ENCODE data around the gene DCLK3. TPM values are rescaled to one million over a fixed set of nuclear protein-coding genes. Genes with fewer than 3 reads are reported as not detected.

The DCLK3 gene
- total RNA-seq, 1 experiment from 2014 or later, result 0.55 TPM

GRCh38 chr3:36771931-36772330 lies 7.6 kb upstream of the DCLK3 start (continued):
- TF ChIP-seq FOXP4 (CRISPR knock-in tag; IDR thresholded peaks at IDR 0.05) (no peak), CREM (CRISPR knock-in tag; IDR thresholded peaks at IDR 0.05) (no peak)

GRCh38 chr3:36769926-36770325 lies 5.6 kb upstream of the DCLK3 start:
- Mint-ChIP-seq H3K4me1 (peaks cover 19% of the 10 kb centered on the region), H3K27me3 (ENCODE audit: low read depth) (peaks cover 40% of the 10 kb centered on the region), H3K36me3 (no peaks in the 10 kb centered on the region), H3K27ac (no peak overlapping the region), H3K9me3 (no peaks in the 10 kb centered on the region), H3K4me3 (no peak overlapping the region)
- ATAC-seq, result no peak
- ChIA-PET POLR2A (no interaction called here), CTCF (interaction anchor here (1.4 to 1.7 kb wide), 3 partner anchors 22 to 99 kb away, joined by 5 to 8 read pairs (median 5); no protein-coding TSS in a partner anchor)
- TF ChIP-seq ZNF416 (CRISPR knock-in tag; IDR thresholded peaks at IDR 0.05), result no peak
- TF ChIP-seq TCF7 (CRISPR knock-in tag; IDR thresholded peaks at IDR 0.05; ENCODE audit: low read depth), result no peak
- TF ChIP-seq JUN (CRISPR knock-in tag; IDR thresholded peaks at IDR 0.05), result no peak
- no peak for TF ChIP-seq SMAD4 (CRISPR knock-in tag; IDR thresholded peaks at IDR 0.05)
- no peak for TF ChIP-seq HMGXB4 (CRISPR knock-in tag; IDR thresholded peaks at IDR 0.05)
- no peak for TF ChIP-seq FOXP1 (CRISPR knock-in tag; IDR thresholded peaks at IDR 0.05; ENCODE audit: borderline replicate concordance)
- TF ChIP-seq ZMAT4 (CRISPR knock-in tag; IDR thresholded peaks at IDR 0.05), result no peak
- TF ChIP-seq FOXK1 (CRISPR knock-in tag; IDR thresholded peaks at IDR 0.05), result no peak
- TF ChIP-seq TEAD4 (CRISPR knock-in tag; IDR thresholded peaks at IDR 0.05), result no peak
- TF ChIP-seq E2F5 (CRISPR knock-in tag; IDR thresholded peaks at IDR 0.05), result no peak
- TF ChIP-seq ZNF532 (CRISPR knock-in tag; IDR thresholded peaks at IDR 0.05; ENCODE audit: borderline replicate concordance), result no peak
- no peak for TF ChIP-seq STAT6 (CRISPR knock-in tag; conservative IDR thresholded peaks at IDR 0.05; ENCODE audit: low read depth)
- no peak for TF ChIP-seq ZNF317 (CRISPR knock-in tag; IDR thresholded peaks at IDR 0.05; ENCODE audit: borderline replicate concordance, low read depth)
- no peak for TF ChIP-seq ZNF121 (CRISPR knock-in tag; IDR thresholded peaks at IDR 0.05)
- no peak for TF ChIP-seq CREB1 (CRISPR knock-in tag; IDR thresholded peaks at IDR 0.05)
- TF ChIP-seq ERG (CRISPR knock-in tag; IDR thresholded peaks at IDR 0.05), result no peak
- DNase-seq (ENCODE audit: low spot score), result no peak

Data from WTC11 (cell line).